ENCODE measurements around the gene VPS4B. TPM values are rescaled to one million over a fixed set of nuclear protein-coding genes. Genes with fewer than 3 reads are reported as not detected.

VPS4B gene
- total and polyA plus RNA-seq, 2 of the 8 experiments (the other 6 are each of a cell fraction or from before 2014, with no cell fraction given), result 7.2 to 45.3 TPM

- no peak overlapping the region for H2BK5ac ChIP-seq (ENCODE audit: low read depth, low read length)
- H4K8ac ChIP-seq (ENCODE audit: extremely low read depth, insufficient read depth, low read length), result no peak overlapping the region
- H3K36me3 ChIP-seq (ENCODE audit: control insufficient read depth in 2 of 4, insufficient read depth in 4 of 4, low read length in 3 of 4), result no peaks in the 10 kb centered on the region; a peak in 1 of 8 replicates
- H3K9ac ChIP-seq (replicated peaks in 1 of 4; ENCODE audit: extremely low read depth in 1 of 4, low read depth in 3 of 4, low read length in 3 of 4), result no peak overlapping the region
- H3K23me2 ChIP-seq (ENCODE audit: low read depth, low read length), result no peaks in the 10 kb centered on the region
- no peak overlapping the region for H2AK5ac ChIP-seq (ENCODE audit: low read depth, low read length)
- H3K23ac ChIP-seq (ENCODE audit: insufficient read length), result no peak overlapping the region
- H2BK20ac ChIP-seq (ENCODE audit: low read length), result no peak overlapping the region
- H3K56ac ChIP-seq (replicated peaks; ENCODE audit: insufficient read length, low read depth, low read length), result no peak overlapping the region
- H3K4me2 ChIP-seq (ENCODE audit: insufficient read depth in 1 of 2, low read depth in 2 of 2, low read length in 2 of 2), result no peak overlapping the region
- peaks cover 8 to 12% of the 10 kb centered on the region in 2 experiments for H3K9me3 ChIP-seq (ENCODE audit: insufficient read depth in 2 of 2, low read depth in 1 of 2, low read length in 1 of 2)
- TF ChIP-seq MAFK (IDR thresholded peaks at IDR 0.05; ENCODE audit: low read depth, low read length), result no peak
- no peak for TF ChIP-seq EP300 (IDR thresholded peaks at IDR 0.05; ENCODE audit: borderline replicate concordance in 1 of 2, low read depth in 2 of 2, low read length in 2 of 2)
- DNase-seq (ENCODE audit: low read depth in 1 of 2, low spot score in 2 of 2) (no peak), FAIRE-seq (no peak)
- no peak overlapping the region for H2BK120ac ChIP-seq (replicated peaks; ENCODE audit: low read depth, low read length)
- no peaks in the 10 kb centered on the region for H3K27me3 ChIP-seq (replicated peaks in 1 of 4; ENCODE audit: control insufficient read depth in 3 of 4, extremely low read depth in 1 of 4, insufficient read depth in 3 of 4, low read length in 3 of 4)
- 94% methylated on average over 1 of the region's 1 CpG; no CpG with 5 or more reads in 1 of the 2 experiments for WGBS, 2 experiments (ENCODE audit: extremely low coverage in 1 of 2, insufficient coverage in 1 of 2, insufficient read length in 1 of 2, insufficient replicate concordance in 2 of 2, low coverage in 1 of 2, low lambda C conversion rate in 2 of 2, missing lambda C conversion rate in 1 of 2)
- ChIA-PET CTCF (ENCODE audit: partially characterized antibody) (interaction anchor here (0.9 to 1.2 kb wide), 2 partner anchors 21 to 292 kb away, joined by 3 to 4 read pairs; no protein-coding TSS in a partner anchor), POLR2A (ENCODE audit: partially characterized antibody) (interaction anchor here (0.7 kb wide), 1 partner anchor 49 kb away, joined by 3 read pairs; the partner anchor contains the start of gene VPS4B)
- H3K79me1 ChIP-seq (ENCODE audit: low read depth, low read length), result no peaks in the 10 kb centered on the region
- no peak overlapping the region for H4K91ac ChIP-seq (replicated peaks; ENCODE audit: insufficient read length, low read length)
- H2BK12ac ChIP-seq (ENCODE audit: low read depth, low read length), result no peak overlapping the region
- no peak overlapping the region for H2AFZ ChIP-seq (ENCODE audit: low read length)
- H3K14ac ChIP-seq (ENCODE audit: insufficient read length), result no peak overlapping the region
- H3K4me3 ChIP-seq (ENCODE audit: extremely low read depth in 1 of 4, insufficient read depth in 2 of 4, low read depth in 3 of 4, low read length in 4 of 4), result no peak overlapping the region
- no peaks in the 10 kb centered on the region for H3K4me1 ChIP-seq (replicated peaks in 1 of 4; ENCODE audit: control insufficient read depth in 3 of 4, insufficient read depth in 4 of 4, low read length in 3 of 4)
- H3K18ac ChIP-seq (ENCODE audit: extremely low read depth, low read length), result no peak overlapping the region
- no peaks in the 10 kb centered on the region for H4K20me1 ChIP-seq (replicated peaks in 1 of 2; ENCODE audit: control insufficient read depth in 1 of 2, insufficient read depth in 2 of 2, low read length in 2 of 2)
- no peak overlapping the region for H3K27ac ChIP-seq (ENCODE audit: low read depth, low read length)
- H3K4ac ChIP-seq (replicated peaks; ENCODE audit: insufficient read length, low read depth, low read length), result no peak overlapping the region
- H4K5ac ChIP-seq (ENCODE audit: insufficient read length, low read depth, low read length), result no peak overlapping the region
- H2BK15ac ChIP-seq (ENCODE audit: low read length), result no peak overlapping the region
- no peaks in the 10 kb centered on the region for H3K79me2 ChIP-seq (ENCODE audit: control insufficient read depth in 1 of 2, insufficient read depth in 2 of 2, low read length in 2 of 2)
These were observed 49.1 kb downstream of the VPS4B start for GRCh38 chr18:63373161-63373560.

All from H1 (cell line).